Tibial nerve (tissue), 3 donors: ENCODE data around the gene NFKBIA.

Experiments used
- CTCF ChIP-seq, 5 experiments: fragments of 200-600 bp in 3 of 5; fragments of 450-650 bp in 2 of 5; sonication (generic) in 3 of 5; IDR thresholded peaks; one replicate each; pipeline ENCODE4 v1.5.1; 2016 to 2019; ENCODE audit warnings: antibody characterized with exemption in 5 of 5, mild to moderate bottlenecking in 3 of 5, moderate library complexity in 2 of 5
- POLR2A ChIP-seq, 2 donors: fragments of 450-650 bp; IDR thresholded peaks; one replicate each; pipeline ENCODE4 v1.6.1; 2017; ENCODE audit warnings: antibody characterized with exemption in 2 of 2, mild to moderate bottlenecking in 2 of 2, moderate library complexity in 2 of 2

DNA sequence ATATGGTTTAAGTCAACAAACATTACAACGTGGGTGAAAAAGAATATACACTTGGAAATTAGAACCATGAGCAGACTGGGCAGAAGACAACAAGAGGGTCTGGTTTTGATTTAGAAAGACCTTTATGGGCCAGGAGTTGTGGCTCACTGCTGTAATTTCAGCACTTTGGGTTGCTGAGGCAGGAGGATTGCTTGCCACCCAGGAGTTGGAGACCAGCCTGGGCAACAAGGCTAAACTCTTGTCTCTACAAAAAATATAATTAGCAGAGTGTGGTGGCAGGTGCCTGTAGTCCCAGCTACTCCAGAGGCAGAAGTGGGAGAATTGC lies 2.7 kb upstream of the NFKBIA start:
- TF ChIP-seq POLR2A (IDR thresholded peaks at IDR 0.05) (no peak), CTCF (IDR thresholded peaks at IDR 0.05) (no peak)
